ENCODE measurements around the gene FBXO7.

FBXO7 gene

GRCh38 chr22:32539631-32540421, 65.2 kb downstream of the FBXO7 start:
- in situ Hi-C loops (cut with HindIII; ENCODE audit: low pct_unique_long_range_greater_than_20kb, low sequenced_read_pairs), result no loop called here
- TF ChIP-seq JUND (IDR thresholded peaks at IDR 0.05; ENCODE audit: low read depth), result no peak
- DNase-seq (ENCODE audit: low read depth in 1 of 2, low spot score in 1 of 2), result no peak

GRCh38 chr22:32541481-32541880, 66.9 kb downstream of the FBXO7 start:
- in situ Hi-C loops (cut with HindIII; ENCODE audit: low pct_unique_long_range_greater_than_20kb, low sequenced_read_pairs), result no loop called here
- TF ChIP-seq JUND (IDR thresholded peaks at IDR 0.05; ENCODE audit: low read depth), result no peak
- DNase-seq (ENCODE audit: low read depth in 1 of 2, low spot score in 1 of 2), result no peak

- in situ Hi-C loops (cut with HindIII; ENCODE audit: low pct_unique_long_range_greater_than_20kb, low sequenced_read_pairs), result no loop called here
- DNase-seq (ENCODE audit: low read depth in 1 of 2, low spot score in 1 of 2), result no peak
- TF ChIP-seq JUND (IDR thresholded peaks at IDR 0.05; ENCODE audit: low read depth), result no peak
Observed at GRCh38 chr22:32542066-32542676, 67.6 kb downstream of the FBXO7 start.

- in situ Hi-C loops (cut with HindIII; ENCODE audit: low pct_unique_long_range_greater_than_20kb, low sequenced_read_pairs), result no loop called here
- no peak for TF ChIP-seq JUND (IDR thresholded peaks at IDR 0.05; ENCODE audit: low read depth)
- DNase-seq (ENCODE audit: low read depth in 1 of 2, low spot score in 1 of 2), result no peak
Observed at GRCh38 chr22:32542677-32543357, 68.2 kb downstream of the FBXO7 start.

- in situ Hi-C loops (cut with HindIII; ENCODE audit: low pct_unique_long_range_greater_than_20kb, low sequenced_read_pairs), result no loop called here
- no peak for DNase-seq (ENCODE audit: low read depth in 1 of 2, low spot score in 1 of 2)
- no peak for TF ChIP-seq JUND (IDR thresholded peaks at IDR 0.05; ENCODE audit: low read depth)
Observed at GRCh38 chr22:32544953-32545558, 70.4 kb downstream of the FBXO7 start.

- no peak for DNase-seq (ENCODE audit: low read depth in 1 of 2, low spot score in 1 of 2)
- no peak for TF ChIP-seq JUND (IDR thresholded peaks at IDR 0.05; ENCODE audit: low read depth)
- in situ Hi-C loops (cut with HindIII; ENCODE audit: low pct_unique_long_range_greater_than_20kb, low sequenced_read_pairs), result no loop called here
Observed at GRCh38 chr22:32545801-32546200, 71.2 kb downstream of the FBXO7 start.

- DNase-seq (ENCODE audit: low read depth in 1 of 2, low spot score in 1 of 2), result no peak
- in situ Hi-C loops (cut with HindIII; ENCODE audit: low pct_unique_long_range_greater_than_20kb, low sequenced_read_pairs), result no loop called here
- no peak for TF ChIP-seq JUND (IDR thresholded peaks at IDR 0.05; ENCODE audit: low read depth)
Observed at GRCh38 chr22:32546496-32546895, 71.9 kb downstream of the FBXO7 start.

- TF ChIP-seq JUND (IDR thresholded peaks at IDR 0.05; ENCODE audit: low read depth), result no peak
- DNase-seq (ENCODE audit: low read depth in 1 of 2, low spot score in 1 of 2), result no peak
- in situ Hi-C loops (cut with HindIII; ENCODE audit: low pct_unique_long_range_greater_than_20kb, low sequenced_read_pairs), result no loop called here
Observed at GRCh38 chr22:32546935-32547334, 72.3 kb downstream of the FBXO7 start.

GRCh38 chr22:32548039-32548438, 73.4 kb downstream of the FBXO7 start:
- DNase-seq (ENCODE audit: low read depth in 1 of 2, low spot score in 1 of 2), result no peak
- in situ Hi-C loops (cut with HindIII; ENCODE audit: low pct_unique_long_range_greater_than_20kb, low sequenced_read_pairs), result no loop called here
- TF ChIP-seq JUND (IDR thresholded peaks at IDR 0.05; ENCODE audit: low read depth), result no peak

Measured in T47D (cell line).